ENCODE results near the gene RAB6B.

RAB6B gene

GRCh38 chr3:133880886-133881455 is 14.7 kb downstream of the RAB6B start:
- DNase-seq: no peak

DNA sequence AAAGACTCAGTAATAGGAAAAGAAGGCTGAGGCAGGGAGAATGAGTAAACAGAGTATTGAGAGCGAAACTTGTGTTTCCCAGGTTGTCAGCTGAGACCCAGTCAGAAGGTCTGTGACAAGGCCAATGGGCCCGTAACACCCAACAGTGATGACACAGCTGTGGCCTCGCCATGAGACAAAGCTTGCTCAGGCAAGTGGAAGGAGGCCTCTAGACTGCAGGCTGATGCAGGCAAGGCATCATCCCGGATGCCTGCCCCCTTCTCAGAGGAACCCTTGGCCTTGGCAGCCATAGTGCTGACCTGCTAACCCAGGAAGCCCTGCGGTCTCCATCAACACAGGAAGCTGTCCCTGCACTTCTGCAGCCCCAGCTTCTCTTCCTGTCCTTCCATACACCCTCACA is 15.4 kb downstream of the RAB6B start:
- DNase-seq: peak; percentile 13

DNA sequence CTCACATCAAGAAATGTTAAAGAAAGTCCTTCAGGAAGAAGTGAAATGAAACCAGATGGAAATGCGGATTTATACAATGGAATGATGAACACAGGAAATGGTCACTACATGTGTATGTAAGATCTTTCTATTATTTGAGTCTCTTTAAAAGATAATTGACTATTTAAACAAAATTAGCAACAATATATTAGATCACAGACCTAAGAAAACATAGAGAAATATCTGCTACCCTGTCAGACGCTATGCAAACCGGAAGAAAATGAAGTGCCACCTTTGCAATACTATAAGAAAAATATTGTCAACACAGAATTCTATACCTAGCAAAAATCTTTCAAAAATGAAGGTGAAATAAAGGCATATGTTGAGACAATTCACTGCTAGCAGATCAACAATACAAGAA is 17.2 kb downstream of the RAB6B start:
- DNase-seq: no peak

- no peak for DNase-seq
Observed at GRCh38 chr3:133877221-133877620, 18.5 kb downstream of the RAB6B start.

DNA sequence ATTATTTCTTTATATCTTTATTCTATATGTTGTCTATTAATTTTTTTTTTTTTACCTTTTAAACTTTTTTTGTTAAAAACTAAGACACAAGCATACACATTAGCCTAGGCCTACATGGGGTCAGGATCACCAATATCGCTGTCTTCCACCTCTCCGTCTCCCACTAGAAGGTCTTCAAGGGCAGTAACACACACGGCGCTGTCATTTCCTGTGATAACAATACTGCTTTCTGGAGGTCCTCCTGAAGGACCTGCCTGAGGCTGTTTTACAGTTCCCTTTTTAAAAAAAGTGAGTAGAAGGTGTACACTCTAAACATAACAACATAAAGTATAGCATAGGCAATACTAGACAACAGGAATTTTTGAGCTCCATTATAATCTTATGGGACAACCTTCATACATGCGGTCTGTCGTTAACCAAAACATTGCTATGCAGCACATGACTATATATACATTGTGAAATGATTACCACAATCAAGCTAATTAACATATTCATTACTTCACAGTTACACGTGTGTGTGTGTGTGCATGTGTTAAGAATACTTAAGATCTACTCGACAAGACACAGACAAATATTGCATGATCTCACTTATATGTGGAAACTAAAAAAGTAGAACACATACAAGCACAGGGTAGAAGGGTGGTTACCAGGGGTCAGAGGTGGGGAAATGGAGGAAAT is 20.8 kb downstream of the RAB6B start:
- DNase-seq: no peak

- no peak for DNase-seq
Observed at GRCh38 chr3:133874344-133874743, 21.3 kb downstream of the RAB6B start.

GRCh38 chr3:133872781-133873180 is 22.9 kb downstream of the RAB6B start:
- DNase-seq: no peak

GRCh38 chr3:133872161-133872560 is 23.5 kb downstream of the RAB6B start:
- DNase-seq: no peak

DNA sequence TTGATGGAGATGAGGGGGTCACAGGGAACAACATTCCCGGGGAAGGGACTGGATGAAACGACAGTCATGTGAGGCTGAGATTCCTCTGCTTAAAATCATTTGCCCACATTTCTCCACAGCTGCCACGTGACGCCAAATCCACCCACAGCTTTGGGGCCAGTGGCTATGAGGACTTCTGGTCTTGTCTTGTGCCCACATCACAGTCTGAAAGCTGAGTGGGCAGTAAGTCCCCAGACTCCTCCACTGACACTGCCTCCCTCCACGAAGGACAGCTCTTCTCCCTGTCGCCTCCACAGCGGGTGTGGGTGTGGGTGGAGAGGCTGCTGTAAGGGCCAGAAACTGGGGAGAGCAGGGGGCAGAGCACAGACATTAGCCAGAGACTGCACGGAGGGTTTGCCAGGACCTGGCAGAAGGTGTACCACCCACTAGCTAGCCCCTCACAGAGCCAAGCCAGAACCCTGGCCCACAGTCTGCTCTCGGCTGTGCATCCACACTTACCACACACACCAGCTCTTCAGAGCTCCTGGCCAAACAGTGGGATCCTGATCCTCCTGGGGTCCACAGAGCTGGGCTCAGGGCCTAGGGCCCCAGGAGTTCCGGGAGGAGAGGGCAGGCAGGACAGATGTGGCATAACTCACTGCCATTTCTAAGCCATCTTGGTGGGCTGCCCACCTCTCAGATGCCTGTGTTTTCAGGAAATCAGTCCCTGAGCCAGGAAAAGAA is 24.2 kb downstream of the RAB6B start:
- no peak for DNase-seq

- no peak for DNase-seq
Observed at GRCh38 chr3:133870822-133871221, 24.9 kb downstream of the RAB6B start.

DNA sequence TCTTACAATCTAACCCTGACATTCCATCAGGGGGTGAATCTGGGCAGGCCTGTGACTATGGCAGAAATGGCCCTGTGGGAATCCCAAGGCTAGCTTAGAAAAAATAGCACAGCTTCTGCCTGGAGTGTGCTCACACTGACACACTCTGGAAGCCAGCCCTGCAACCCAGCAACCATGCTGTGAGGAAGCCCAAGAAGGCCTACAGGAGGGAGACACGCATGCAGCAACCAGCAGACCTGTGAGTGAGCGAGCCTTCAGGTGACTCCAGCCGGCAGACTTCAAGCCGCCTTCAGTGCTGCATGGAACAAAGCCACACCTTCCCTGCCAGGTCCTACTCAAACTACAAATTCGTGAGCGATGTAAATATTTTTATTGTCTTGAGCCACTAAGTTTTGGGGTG is 26.1 kb downstream of the RAB6B start:
- no peak for DNase-seq

GRCh38 chr3:133868758-133869475 is 26.8 kb downstream of the RAB6B start:
- no peak for DNase-seq

DNA sequence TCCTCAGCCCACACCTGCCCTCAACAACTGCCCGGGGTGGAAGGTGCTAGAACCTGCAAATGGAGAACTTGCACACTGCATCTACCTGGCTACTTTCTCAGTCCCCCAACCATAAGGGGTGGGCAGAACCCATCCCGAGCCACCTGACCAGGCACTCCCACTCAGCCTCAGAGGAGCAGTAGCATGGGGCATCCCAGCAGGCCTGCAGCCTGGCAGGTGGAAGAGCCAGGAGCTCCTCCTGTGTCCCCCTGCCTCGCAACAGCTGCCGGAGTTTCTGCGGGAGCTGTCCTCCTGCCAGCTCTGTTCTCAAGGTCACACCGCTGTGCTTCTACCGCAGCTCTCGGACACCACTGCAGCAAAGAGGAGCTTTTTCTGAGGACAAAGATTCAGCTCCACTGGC is 27.5 kb downstream of the RAB6B start:
- DNase-seq: no peak

- DNase-seq: no peak
Observed at GRCh38 chr3:133866141-133866540, 29.5 kb downstream of the RAB6B start.

- DNase-seq: no peak
Observed at GRCh38 chr3:133865136-133865855, 30.4 kb downstream of the RAB6B start.

- no peak for DNase-seq
Observed at GRCh38 chr3:133864616-133865015, 31.1 kb downstream of the RAB6B start.

GRCh38 chr3:133863911-133864310 is 31.8 kb downstream of the RAB6B start:
- DNase-seq: no peak

GRCh38 chr3:133862161-133862560 is 33.5 kb downstream of the RAB6B start:
- no peak for DNase-seq

- DNase-seq: no peak
Observed at GRCh38 chr3:133860519-133860918, 35.2 kb downstream of the RAB6B start.

- DNase-seq: no peak
Observed at GRCh38 chr3:133859381-133860234, 36.1 kb downstream of the RAB6B start.

DNA sequence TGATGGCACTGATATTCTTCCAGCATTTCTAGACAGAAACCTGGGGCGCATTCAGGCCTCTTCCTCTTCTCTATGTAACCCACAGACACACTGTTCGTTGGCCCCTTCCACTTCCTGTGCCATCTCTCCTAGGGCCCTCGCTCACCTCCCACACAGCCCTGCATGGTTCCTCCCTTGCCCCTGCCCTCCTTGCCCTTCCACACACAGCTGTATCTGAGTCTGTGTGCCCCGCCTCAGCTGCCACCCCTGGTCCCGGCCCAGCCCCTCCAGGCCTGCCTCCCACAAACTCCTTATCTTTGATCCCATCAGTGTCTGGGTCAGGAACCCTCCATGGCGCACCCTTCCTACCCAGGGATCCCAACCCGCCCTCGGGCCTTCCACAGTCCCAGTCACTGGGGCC is 37.9 kb downstream of the RAB6B start:
- no peak for DNase-seq

DNA sequence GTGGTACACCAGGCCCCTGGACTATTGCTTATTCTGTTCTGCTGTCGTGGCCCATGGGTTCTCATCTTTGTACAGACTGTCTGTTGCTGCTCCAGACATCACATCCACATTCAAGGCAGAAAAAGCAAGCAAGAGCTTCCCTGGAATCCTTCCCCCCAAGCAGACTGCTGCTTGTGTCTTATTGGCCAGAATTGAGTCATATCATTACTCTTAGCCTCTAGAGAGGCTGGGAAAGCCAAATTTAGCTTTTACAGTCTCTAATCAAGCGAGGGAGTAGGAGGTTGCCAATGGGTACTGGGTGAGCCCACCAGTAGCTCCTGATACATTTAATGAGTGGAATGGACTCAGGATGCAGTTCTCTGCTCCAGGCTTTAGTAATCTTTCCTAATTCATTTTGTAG is 39.4 kb downstream of the RAB6B start:
- DNase-seq: no peak
